OCI-LY1 (cell line): Measurements from ENCODE around the gene WLS.

Source experiments
- H2AFZ ChIP-seq: fragments of 200-600 bp; sonication (generic), shearing (Covaris generic); 2 replicates; pipeline ENCODE4 v1.6.0; 2014; ENCODE audit warnings: antibody characterized with exemption, mild to moderate bottlenecking, low read length
- H3F3A ChIP-seq: fragments of 200-600 bp; sonication (generic), shearing (Covaris generic); 2 replicates; pipeline ENCODE4 v1.6.0; 2014; ENCODE audit warnings: mild to moderate bottlenecking, antibody characterized with exemption, low read length, moderate library complexity; ENCODE audit not compliant: insufficient read depth
- H3K27ac ChIP-seq: fragments of 200-600 bp; sonication (generic); 2 replicates; pipeline ENCODE4 v1.5.1; 2014; ENCODE audit warnings: low read length, mixed run types, mild to moderate bottlenecking, low read depth; ENCODE audit not compliant: poor library complexity, severe bottlenecking
- H3K27me3 ChIP-seq: fragments of 200-600 bp; sonication (generic); 2 replicates; pipeline ENCODE4 v1.6.0; 2014; ENCODE audit warnings: antibody characterized with exemption, mild to moderate bottlenecking, low read length, moderate library complexity; ENCODE audit not compliant: insufficient read depth
- H3K36me3 ChIP-seq: fragments of 200-600 bp; sonication (generic); 2 replicates; pipeline ENCODE4 v1.6.1; 2014; ENCODE audit warnings: mild to moderate bottlenecking, antibody characterized with exemption, low read length, moderate library complexity, mixed read lengths; ENCODE audit not compliant: insufficient read depth
- H3K4me1 ChIP-seq: fragments of 200-600 bp; sonication (generic); 2 replicates; pipeline ENCODE4 v1.5.1; 2014; ENCODE audit warnings: mild to moderate bottlenecking, low read length, moderate library complexity; ENCODE audit not compliant: insufficient read depth, severe bottlenecking
- H3K4me2 ChIP-seq: fragments of 200-600 bp; sonication (generic), shearing (Covaris generic); 2 replicates; pipeline ENCODE4 v1.6.1; 2014; ENCODE audit warnings: low read length
- H3K4me3 ChIP-seq: fragments of 200-600 bp; sonication (generic); 2 replicates; pipeline ENCODE4 v1.5.1; 2014; ENCODE audit warnings: low read length, low read depth, mild to moderate bottlenecking, mixed read lengths; ENCODE audit not compliant: poor library complexity, severe bottlenecking
- H3K79me2 ChIP-seq: fragments of 200-600 bp; shearing (Covaris generic); 2 replicates; pipeline ENCODE4 v1.6.1; 2016; ENCODE audit warnings: mixed run types, low read length, mixed read lengths; ENCODE audit not compliant: insufficient read depth
- H3K9ac ChIP-seq: fragments of 200-600 bp; sonication (generic), shearing (Covaris generic); 2 replicates; pipeline ENCODE4 v1.6.1; 2014; ENCODE audit warnings: mild to moderate bottlenecking, low read length, mixed read lengths
- H3K9me2 ChIP-seq: fragments of 200-600 bp; sonication (generic), shearing (Covaris generic); 2 replicates; pipeline ENCODE4 v1.6.1; 2014; ENCODE audit warnings: low read depth, mild to moderate bottlenecking, low read length, mixed read lengths
- H3K9me3 ChIP-seq: fragments of 200-600 bp; shearing (Covaris generic); 2 replicates; pipeline ENCODE4 v1.6.1; 2014; ENCODE audit warnings: low read length, mixed read lengths
- H4K20me1 ChIP-seq: fragments of 200-600 bp; sonication (generic), shearing (Covaris generic); 2 replicates; pipeline ENCODE4 v1.6.0; 2016; ENCODE audit warnings: mild to moderate bottlenecking, low read length; ENCODE audit not compliant: insufficient read depth
- CTCF ChIP-seq: fragments of 200-600 bp; sonication (generic), shearing (Covaris generic); IDR thresholded peaks from 2 replicates; pipeline ENCODE4 v1.5.1; 2017; ENCODE audit warnings: mild to moderate bottlenecking, antibody characterized with exemption, low read length, moderate library complexity, mixed read lengths
- EZH2 ChIP-seq: fragments of 200-600 bp; sonication (generic), shearing (Covaris generic); IDR thresholded peaks from 2 replicates; pipeline ENCODE4 v1.8.0; 2017; ENCODE audit warnings: borderline replicate concordance, mixed run types, mild to moderate bottlenecking, antibody characterized with exemption, low read length, moderate library complexity, mixed read lengths

The WLS gene

GRCh38 chr1:68229650-68230483 lies 2.5 kb downstream of the WLS start:
- no peaks in the 10 kb centered on the region for H3K9me2 ChIP-seq
- no peaks in the 10 kb centered on the region for H3K27me3 ChIP-seq
- no peaks in the 10 kb centered on the region for H3K36me3 ChIP-seq
- TF ChIP-seq EZH2 (no peak), CTCF (no peak)
- H3K9ac ChIP-seq = no peak overlapping the region
- H3K4me3 ChIP-seq = no peak overlapping the region
- H3F3A ChIP-seq = no peaks in the 10 kb centered on the region
- H3K9me3 ChIP-seq = no peaks in the 10 kb centered on the region
- no peaks in the 10 kb centered on the region for H3K79me2 ChIP-seq
- no peak overlapping the region for H3K27ac ChIP-seq
- no peak overlapping the region for H2AFZ ChIP-seq
- H3K4me1 ChIP-seq = no peaks in the 10 kb centered on the region
- no peaks in the 10 kb centered on the region for H4K20me1 ChIP-seq
- H3K4me2 ChIP-seq = no peak overlapping the region

- H3K36me3 ChIP-seq = no peaks in the 10 kb centered on the region
- H3K9me2 ChIP-seq = no peaks in the 10 kb centered on the region
- no peak overlapping the region for H3K4me3 ChIP-seq
- H3K4me1 ChIP-seq = no peaks in the 10 kb centered on the region
- H3K9ac ChIP-seq = no peak overlapping the region
- no peaks in the 10 kb centered on the region for H4K20me1 ChIP-seq
- no peak overlapping the region for H3K4me2 ChIP-seq
- H2AFZ ChIP-seq = no peak overlapping the region
- TF ChIP-seq CTCF (no peak), EZH2 (no peak)
- H3F3A ChIP-seq = no peaks in the 10 kb centered on the region
- H3K9me3 ChIP-seq = no peaks in the 10 kb centered on the region
- no peaks in the 10 kb centered on the region for H3K27me3 ChIP-seq
- no peak overlapping the region for H3K27ac ChIP-seq
- H3K79me2 ChIP-seq = no peaks in the 10 kb centered on the region
Measured at GRCh38 chr1:68228851-68229250, 3.5 kb downstream of the WLS start.

- Histone ChIP-seq H3K4me2 (no peak overlapping the region), H3K9me3 (no peaks in the 10 kb centered on the region)
Measured at GRCh38 chr1:68227598-68227997, 4.7 kb downstream of the WLS start.

More at GRCh38 chr1:68227598-68227997, 4.7 kb downstream of the WLS start:
- H3F3A ChIP-seq = no peaks in the 10 kb centered on the region
- H2AFZ ChIP-seq = no peak overlapping the region
- H4K20me1 ChIP-seq = no peaks in the 10 kb centered on the region
- no peak overlapping the region for H3K27ac ChIP-seq
- H3K9me2 ChIP-seq = no peaks in the 10 kb centered on the region
- no peaks in the 10 kb centered on the region for H3K27me3 ChIP-seq
- H3K79me2 ChIP-seq = no peaks in the 10 kb centered on the region
- no peak for TF ChIP-seq CTCF
- no peak for TF ChIP-seq EZH2
- no peak overlapping the region for H3K4me3 ChIP-seq
- no peaks in the 10 kb centered on the region for H3K4me1 ChIP-seq
- no peak overlapping the region for H3K9ac ChIP-seq
- no peaks in the 10 kb centered on the region for H3K36me3 ChIP-seq
